CD4-positive, CD25-positive, alpha-beta regulatory T cell (primary cell): ENCODE data around the gene GAST. TPM values are rescaled to one million over a fixed set of nuclear protein-coding genes. Genes with fewer than 3 reads are reported as not detected.

Experiments
- ATAC-seq, 2 donors: fragments of 150-1000 bp; cut with Tn5 transposase; one replicate each; pipeline ENCODE4 v1.10.0; 2021; ENCODE audit warnings: low read depth in 2 of 2, moderate number of reproducible peaks in 2 of 2, moderate library complexity in 1 of 2
- DNase-seq, 3 donors: peaks; one replicate each; pipeline versions ENCODE4 v3.0.0 to v3.0.0-alpha.2; 2012 to 2022; ENCODE audit warnings: mixed read lengths in 1 of 3
- H3K27ac ChIP-seq: one replicate; pipeline ENCODE4 v1.7.0; 2013; ENCODE audit warnings: mild to moderate bottlenecking, low read length; ENCODE audit not compliant: insufficient read depth, poor library complexity, severe bottlenecking
- H3K27me3 ChIP-seq: one replicate; pipeline ENCODE4 v1.7.0; 2013; ENCODE audit warnings: low read length; ENCODE audit not compliant: control insufficient read depth, insufficient read depth
- H3K36me3 ChIP-seq: one replicate; pipeline ENCODE4 v1.7.0; 2013; ENCODE audit warnings: mild to moderate bottlenecking, low read length, moderate library complexity; ENCODE audit not compliant: control insufficient read depth, insufficient read depth
- H3K4me1 ChIP-seq: 2 replicates; pipeline ENCODE4 v1.7.0; 2013; ENCODE audit warnings: mild to moderate bottlenecking, low read length; ENCODE audit not compliant: insufficient read depth, control insufficient read depth, poor library complexity, severe bottlenecking
- H3K4me3 ChIP-seq: one replicate; pipeline ENCODE4 v1.7.0; 2013; ENCODE audit warnings: low read depth, mild to moderate bottlenecking, low read length, moderate library complexity
- H3K9me3 ChIP-seq, 2 experiments: 1 replicate in 1 of 2; 2 replicates in 1 of 2; pipeline ENCODE4 v1.7.0; 2013; ENCODE audit warnings: low read length in 2 of 2, mild to moderate bottlenecking in 1 of 2, moderate library complexity in 1 of 2; ENCODE audit not compliant: control insufficient read depth in 2 of 2
- H3K27ac Mint-ChIP-seq, 3 donors: one replicate each; pipeline ENCODE4 v1.8.0; 2020 to 2022; ENCODE audit warnings: mild to moderate bottlenecking in 3 of 3, mixed read lengths in 3 of 3, moderate library complexity in 2 of 3
- H3K27me3 Mint-ChIP-seq: one replicate; pipeline ENCODE4 v1.8.0; 2022; ENCODE audit warnings: mild to moderate bottlenecking, mixed read lengths
- H3K36me3 Mint-ChIP-seq: one replicate; pipeline ENCODE4 v1.8.0; 2020; ENCODE audit warnings: mixed read lengths
- H3K4me1 Mint-ChIP-seq, 4 donors: one replicate each; pipeline ENCODE4 v1.8.0; 2020 to 2022; ENCODE audit warnings: mixed read lengths in 4 of 4, mild to moderate bottlenecking in 1 of 4
- H3K4me3 Mint-ChIP-seq, 4 donors: one replicate each; pipeline ENCODE4 v1.8.0; 2020 to 2022; ENCODE audit warnings: mild to moderate bottlenecking in 4 of 4, mixed read lengths in 4 of 4, moderate library complexity in 3 of 4
- H3K9me3 Mint-ChIP-seq, 7 donors: one replicate each; pipeline ENCODE4 v1.8.0; 2020 to 2022; ENCODE audit warnings: mixed read lengths in 7 of 7, mild to moderate bottlenecking in 3 of 7, moderate library complexity in 2 of 7
- polyA plus RNA-seq, 4 donors: library from polyadenylated mRNA; unstranded; fragments of 300-500 nt; fragmentation: Illumina TruSeq; gene quantifications; one replicate each; pipeline ENCODE4 v1.2.3, GENCODE V29; 2021
- total RNA-seq: library from RNA; stranded (reverse); gene quantifications from one replicate; pipeline ENCODE4 v1.2.3, GENCODE V29; 2022

The GAST gene
- total and polyA plus RNA-seq, 5 donors from 2014 or later: not detected

DNA sequence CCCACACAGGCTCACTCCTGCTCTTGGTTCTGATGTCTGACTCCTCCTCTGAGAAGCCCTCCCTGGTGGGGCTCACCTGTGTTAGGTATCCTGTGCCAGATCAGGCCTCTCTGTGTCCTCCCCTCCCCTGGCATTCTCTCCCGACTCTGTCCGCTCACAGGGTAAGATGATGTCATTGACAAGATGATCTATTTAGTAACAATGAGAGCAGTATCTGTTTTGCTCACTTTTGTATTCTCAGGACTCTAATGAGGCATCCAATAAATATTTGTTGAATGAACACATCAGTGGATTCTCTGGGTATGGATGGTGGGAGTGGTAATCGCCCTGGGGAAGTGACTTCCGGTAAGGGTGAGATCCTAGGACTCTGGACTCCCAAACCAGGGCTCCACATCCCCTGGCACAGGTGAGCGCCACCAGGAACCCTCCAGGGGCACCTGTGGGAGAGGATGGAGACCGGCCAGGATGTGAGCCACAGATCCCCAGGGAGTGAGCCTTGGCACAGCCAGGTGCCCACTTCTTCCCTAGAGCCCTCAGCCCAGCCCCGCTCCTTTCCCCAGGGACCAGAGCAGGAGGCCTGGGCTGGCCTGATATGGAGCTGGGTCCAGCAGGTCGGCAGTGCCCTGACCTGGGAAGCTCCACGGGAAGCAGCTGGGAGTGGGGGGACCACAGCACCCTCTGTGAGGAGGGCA, 27.7 kb downstream of the GAST start:
- Mint-ChIP-seq H3K27ac (peak overlapping the region in 1 of 3 donors; percentile 64), H3K4me1 (peaks cover 0 to 18% (median 3%) of the 10 kb centered on the region in 4 donors), H3K27me3 (peaks cover 33% of the 10 kb centered on the region), H3K9me3 (peaks cover 0 to 3% (median 0%) of the 10 kb centered on the region in 7 donors), H3K4me3 (no peak overlapping the region), H3K36me3 (no peaks in the 10 kb centered on the region)
- peaks cover 9% of the 10 kb centered on the region for H3K27me3 ChIP-seq
- H3K9me3 ChIP-seq: no peaks in the 10 kb centered on the region
- DNase-seq (no peak), ATAC-seq (no peak)
- peaks cover 4% of the 10 kb centered on the region for H3K4me1 ChIP-seq
- H3K4me3 ChIP-seq: no peak overlapping the region
- H3K36me3 ChIP-seq: no peaks in the 10 kb centered on the region
- H3K27ac ChIP-seq: no peak overlapping the region

DNA sequence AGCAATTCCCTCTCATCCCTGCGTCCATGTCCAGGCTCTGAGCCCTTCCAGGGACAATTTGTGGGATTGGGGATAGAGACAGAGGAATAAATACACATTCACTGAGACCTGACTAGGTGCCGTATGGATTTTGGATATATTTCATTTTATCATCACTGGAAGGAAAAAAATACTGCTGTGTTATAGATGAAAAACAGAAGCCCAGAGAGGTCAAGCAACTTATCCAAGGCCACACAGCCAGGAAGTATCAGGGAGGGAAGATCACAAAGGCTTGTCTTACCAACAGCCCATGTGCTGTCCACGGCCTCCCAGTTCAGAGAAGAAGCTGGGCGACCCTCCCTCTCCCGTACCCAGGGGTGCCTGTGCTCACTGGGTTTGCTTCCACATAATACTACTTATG, 28.4 kb downstream of the GAST start:
- Histone ChIP-seq H3K4me1 (no peaks in the 10 kb centered on the region), H3K27ac (no peak overlapping the region), H3K27me3 (peaks cover 7% of the 10 kb centered on the region), H3K9me3 (no peaks in the 10 kb centered on the region), H3K4me3 (no peak overlapping the region), H3K36me3 (no peaks in the 10 kb centered on the region)
- Mint-ChIP-seq H3K4me1 (peaks cover 0 to 13% (median 3%) of the 10 kb centered on the region in 4 donors), H3K36me3 (no peaks in the 10 kb centered on the region), H3K9me3 (peaks cover 0 to 2% (median 0%) of the 10 kb centered on the region in 7 donors), H3K4me3 (no peak overlapping the region), H3K27me3 (peaks cover 30% of the 10 kb centered on the region), H3K27ac (no peak overlapping the region)
- ATAC-seq: no peak
- no peak for DNase-seq

DNA sequence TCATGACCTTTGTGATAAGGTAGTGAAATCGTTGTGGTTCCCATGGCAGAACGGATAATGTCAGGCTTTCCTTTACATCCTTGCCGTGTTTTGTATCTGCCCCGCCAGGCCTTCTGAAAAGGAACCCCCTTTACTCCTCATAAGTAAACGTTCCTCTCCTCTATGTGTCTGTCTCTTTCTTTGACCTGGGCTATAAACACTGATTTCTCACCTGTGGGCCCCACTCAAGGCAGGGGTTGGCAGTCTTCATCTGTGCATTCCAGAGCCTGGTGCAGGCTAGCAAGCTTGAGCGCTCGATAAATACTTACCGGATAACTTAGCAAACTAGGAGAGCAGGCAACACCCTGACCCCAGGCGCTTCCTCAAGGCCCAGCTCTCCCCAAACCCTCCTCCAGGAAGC, 29.6 kb downstream of the GAST start:
- Mint-ChIP-seq H3K4me1 (peaks cover 0 to 13% (median 3%) of the 10 kb centered on the region in 4 donors), H3K27ac (no peak overlapping the region), H3K36me3 (no peaks in the 10 kb centered on the region), H3K27me3 (peaks cover 18% of the 10 kb centered on the region), H3K4me3 (no peak overlapping the region), H3K9me3 (no peaks in the 10 kb centered on the region)
- no peak overlapping the region for H3K4me3 ChIP-seq
- DNase-seq: no peak
- H3K27ac ChIP-seq: no peak overlapping the region
- H3K36me3 ChIP-seq: no peaks in the 10 kb centered on the region
- no peaks in the 10 kb centered on the region for H3K9me3 ChIP-seq
- H3K27me3 ChIP-seq: peaks cover 2% of the 10 kb centered on the region
- ATAC-seq: no peak
- H3K4me1 ChIP-seq: no peaks in the 10 kb centered on the region

GRCh38 chr17:41748275-41748674, 36.1 kb downstream of the GAST start:
- H3K4me3 ChIP-seq: no peak overlapping the region
- peaks cover 13% of the 10 kb centered on the region for H3K27me3 Mint-ChIP-seq
- H3K27ac Mint-ChIP-seq: no peak overlapping the region
- H3K4me1 Mint-ChIP-seq: no peaks in the 10 kb centered on the region
- H3K9me3 ChIP-seq: no peaks in the 10 kb centered on the region
- no peaks in the 10 kb centered on the region for H3K36me3 ChIP-seq
- H3K4me1 ChIP-seq: no peaks in the 10 kb centered on the region
- DNase-seq: no peak
- H3K4me3 Mint-ChIP-seq: no peak overlapping the region
- no peaks in the 10 kb centered on the region for H3K27me3 ChIP-seq
- ATAC-seq: no peak
- no peaks in the 10 kb centered on the region for H3K36me3 Mint-ChIP-seq
- H3K9me3 Mint-ChIP-seq: no peaks in the 10 kb centered on the region
- no peak overlapping the region for H3K27ac ChIP-seq

DNA sequence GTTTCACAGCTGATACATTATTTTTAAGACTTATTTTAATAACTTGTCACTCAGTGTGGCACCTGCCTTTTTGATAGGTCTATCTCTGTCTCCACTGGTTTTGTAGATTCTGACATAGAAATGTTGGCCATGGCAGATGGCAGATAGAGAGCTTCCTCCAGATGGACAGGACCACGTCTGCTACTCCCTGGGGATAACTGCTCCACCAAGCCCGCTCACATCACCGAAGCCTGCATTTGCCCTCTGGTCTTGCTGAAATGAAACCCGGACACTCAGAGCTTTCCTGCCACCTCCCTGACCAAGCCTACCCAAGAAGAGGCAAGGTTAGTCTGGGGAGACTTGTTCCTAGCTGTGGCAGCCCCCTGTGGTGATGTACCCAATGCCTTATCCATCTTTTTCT, 38.7 kb downstream of the GAST start:
- H3K36me3 ChIP-seq: no peaks in the 10 kb centered on the region
- no peak for ATAC-seq
- no peaks in the 10 kb centered on the region for H3K27me3 ChIP-seq
- H3K4me3 Mint-ChIP-seq: no peak overlapping the region
- peaks cover 9% of the 10 kb centered on the region for H3K27me3 Mint-ChIP-seq
- no peak overlapping the region for H3K27ac ChIP-seq
- H3K4me1 ChIP-seq: no peaks in the 10 kb centered on the region
- no peaks in the 10 kb centered on the region for H3K9me3 ChIP-seq
- H3K4me3 ChIP-seq: no peak overlapping the region
- DNase-seq: no peak
- H3K9me3 Mint-ChIP-seq: no peaks in the 10 kb centered on the region
- no peaks in the 10 kb centered on the region for H3K4me1 Mint-ChIP-seq
- H3K36me3 Mint-ChIP-seq: no peaks in the 10 kb centered on the region
- no peak overlapping the region for H3K27ac Mint-ChIP-seq

- Mint-ChIP-seq H3K27ac (no peak overlapping the region), H3K27me3 (peaks cover 9% of the 10 kb centered on the region), H3K9me3 (no peaks in the 10 kb centered on the region), H3K4me1 (no peaks in the 10 kb centered on the region), H3K36me3 (no peaks in the 10 kb centered on the region), H3K4me3 (no peak overlapping the region)
- no peak for ATAC-seq
- Histone ChIP-seq H3K4me1 (no peaks in the 10 kb centered on the region), H3K4me3 (no peak overlapping the region), H3K27ac (no peak overlapping the region), H3K36me3 (no peaks in the 10 kb centered on the region), H3K9me3 (no peaks in the 10 kb centered on the region), H3K27me3 (no peaks in the 10 kb centered on the region)
- no peak for DNase-seq
These were observed 39.2 kb downstream of the GAST start for GRCh38 chr17:41751288-41751687.

DNA sequence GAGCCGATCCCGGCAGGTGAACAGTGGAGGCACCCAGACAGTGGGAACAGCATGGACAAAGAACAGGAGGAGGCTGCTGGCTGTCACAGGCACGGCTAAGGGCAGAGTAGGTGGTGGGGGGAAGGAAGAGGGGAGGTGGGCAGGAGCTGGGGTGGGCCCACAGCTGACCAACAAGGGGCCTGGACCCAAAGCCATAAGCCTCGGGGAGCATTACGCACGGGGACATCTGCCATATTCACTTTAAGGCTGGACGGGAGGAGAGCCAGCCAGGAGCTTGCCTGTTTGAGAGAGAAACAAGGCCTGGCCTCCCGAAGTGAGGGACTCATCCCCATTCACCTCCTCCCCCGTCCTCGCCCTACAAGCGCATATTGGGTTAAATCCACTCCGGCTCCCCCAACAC, 41.9 kb downstream of the GAST start:
- Mint-ChIP-seq H3K36me3 (no peaks in the 10 kb centered on the region), H3K4me1 (no peaks in the 10 kb centered on the region), H3K27me3 (peaks cover 5% of the 10 kb centered on the region), H3K4me3 (no peak overlapping the region), H3K9me3 (no peaks in the 10 kb centered on the region), H3K27ac (no peak overlapping the region)
- H3K36me3 ChIP-seq: no peaks in the 10 kb centered on the region
- H3K9me3 ChIP-seq: no peaks in the 10 kb centered on the region
- no peak overlapping the region for H3K27ac ChIP-seq
- no peak overlapping the region for H3K4me3 ChIP-seq
- ATAC-seq: no peak
- no peaks in the 10 kb centered on the region for H3K27me3 ChIP-seq
- DNase-seq: no peak
- H3K4me1 ChIP-seq: no peaks in the 10 kb centered on the region

DNA sequence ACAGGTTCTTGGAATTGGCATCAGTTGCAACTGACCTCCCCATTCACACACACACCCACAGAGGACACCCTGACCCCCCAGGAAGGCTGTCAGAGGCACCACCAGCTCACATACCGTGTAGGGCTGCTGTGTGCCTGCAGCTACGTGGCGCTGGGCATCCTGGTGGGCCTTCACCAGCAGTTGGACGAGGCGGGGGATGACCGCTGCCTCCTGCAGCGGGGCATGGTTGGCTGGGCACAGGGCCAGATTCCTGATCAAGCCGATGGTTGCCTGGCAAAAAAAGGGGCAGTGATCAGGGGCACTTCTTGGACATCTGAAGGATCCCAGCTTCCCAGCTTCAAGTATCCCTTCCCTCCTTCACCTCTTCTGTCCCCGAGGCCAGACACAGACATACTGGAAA, 46.5 kb downstream of the GAST start:
- no peak overlapping the region for H3K4me3 ChIP-seq
- no peaks in the 10 kb centered on the region for H3K9me3 ChIP-seq
- Mint-ChIP-seq H3K36me3 (no peaks in the 10 kb centered on the region), H3K27me3 (peaks cover 5% of the 10 kb centered on the region), H3K4me1 (no peaks in the 10 kb centered on the region), H3K9me3 (peaks cover 0 to 1% (median 0%) of the 10 kb centered on the region in 7 donors), H3K4me3 (no peak overlapping the region), H3K27ac (no peak overlapping the region)
- no peak overlapping the region for H3K27ac ChIP-seq
- ATAC-seq (no peak), DNase-seq (no peak)
- no peaks in the 10 kb centered on the region for H3K27me3 ChIP-seq
- H3K36me3 ChIP-seq: no peaks in the 10 kb centered on the region
- H3K4me1 ChIP-seq: no peaks in the 10 kb centered on the region
